Activated CD8-positive, alpha-beta memory T cell treated with anti-CD3 and anti-CD28 coated beads for 36 hours (primary cell): ENCODE data around the gene PAPLN. TPM values are rescaled to one million over a fixed set of nuclear protein-coding genes. Genes with fewer than 3 reads are reported as not detected.

Source experiments
- CTCF ChIA-PET: fragments of 350-600 bp; sonication (Branson Sonifier 250); formaldehyde crosslinking; loops from one replicate; lab custom pipeline; 2021; ENCODE audit warnings: antibody characterized with exemption; lab: Charles Lee
- POLR2A ChIA-PET: fragments of 350-600 bp; sonication (Branson Sonifier 250); formaldehyde crosslinking; loops from one replicate; lab custom pipeline; 2021; ENCODE audit warnings: antibody characterized with exemption; lab: Charles Lee
- total RNA-seq, 2 experiments: library from RNA; stranded (reverse); gene quantifications; one replicate each; pipeline ENCODE4 v1.2.3, GENCODE V29; 2021

Gene PAPLN
- total RNA-seq, 2 experiments from 2014 or later, result 0.27 to 0.32 TPM

GRCh38 chr14:73311708-73312030 is 74.4 kb downstream of the PAPLN start:
- POLR2A ChIA-PET, result no interaction called here
- CTCF ChIA-PET, result no interaction called here

GRCh38 chr14:73312687-73313086 is 75.4 kb downstream of the PAPLN start:
- POLR2A ChIA-PET, result interaction anchor here (0.6 to 0.7 kb wide), 3 partner anchors 11 to 150 kb away, joined by 3 to 5 read pairs (median 5); no protein-coding TSS in a partner anchor
- CTCF ChIA-PET, result no interaction called here

- CTCF ChIA-PET, result interaction anchor here (1.6 kb wide), 1 partner anchor 18 kb away, joined by 5 read pairs; no protein-coding TSS in a partner anchor
- POLR2A ChIA-PET, result interaction anchor here (0.7 kb wide), 1 partner anchor 149 kb away, joined by 3 read pairs; no protein-coding TSS in a partner anchor
These were observed 75.8 kb downstream of the PAPLN start for GRCh38 chr14:73313151-73313550.

- POLR2A ChIA-PET, result no interaction called here
- CTCF ChIA-PET, result no interaction called here
These were observed 86.6 kb downstream of the PAPLN start for GRCh38 chr14:73323896-73324399.

Other genes starting within 250 kb of the PAPLN start
- 1 to 10 TPM; 9.4 to 9.7 TPM for gene ZFYVE1, start 210.4 kb upstream of the PAPLN start, total RNA-seq
- gene RBM25, start 179.0 kb upstream of the PAPLN start, total RNA-seq, result 10 to 100 TPM; 95.0 to 97.7 TPM
- 10 to 100 TPM; 26.2 to 30.9 TPM for gene PSEN1, start 101.0 kb upstream of the PAPLN start, total RNA-seq
- 10 to 100 TPM; 36.7 to 37.4 TPM for gene NUMB, start 221.0 kb downstream of the PAPLN start, total RNA-seq